Testis (tissue), 2 donors: ENCODE data around the gene KCNAB2.

Experiments used
- CTCF ChIP-seq, 3 experiments: fragments of 450-650 bp in 2 of 3; fragments of 200-600 bp in 1 of 3; sonication (generic) in 1 of 3; IDR thresholded peaks; one replicate each; pipeline ENCODE4 v1.5.1; 2016 to 2019; ENCODE audit warnings: antibody characterized with exemption in 3 of 3, mild to moderate bottlenecking in 2 of 3, moderate library complexity in 1 of 3
- POLR2A ChIP-seq: fragments of 450-650 bp; IDR thresholded peaks from one replicate; pipeline ENCODE4 v1.6.1; 2017; ENCODE audit warnings: antibody characterized with exemption, mild to moderate bottlenecking, moderate library complexity

GRCh38 chr1:6011946-6012258, 33.8 kb upstream of the KCNAB2 start:
- TF ChIP-seq CTCF (IDR thresholded peaks at IDR 0.05) (no peak), POLR2A (no peak)
